GM12801 (cell line): ENCODE results near the gene KCNE3.

ENCODE experiments used
- TF ChIP-seq, protein P1 (sequence below): IDR thresholded peaks from one replicate; pipeline ENCODE4 v1.5.1; 2011; ENCODE audit warnings: control low read depth; ENCODE audit not compliant: insufficient read length; ENCODE audit errors: extremely low read depth

The KCNE3 gene

DNA sequence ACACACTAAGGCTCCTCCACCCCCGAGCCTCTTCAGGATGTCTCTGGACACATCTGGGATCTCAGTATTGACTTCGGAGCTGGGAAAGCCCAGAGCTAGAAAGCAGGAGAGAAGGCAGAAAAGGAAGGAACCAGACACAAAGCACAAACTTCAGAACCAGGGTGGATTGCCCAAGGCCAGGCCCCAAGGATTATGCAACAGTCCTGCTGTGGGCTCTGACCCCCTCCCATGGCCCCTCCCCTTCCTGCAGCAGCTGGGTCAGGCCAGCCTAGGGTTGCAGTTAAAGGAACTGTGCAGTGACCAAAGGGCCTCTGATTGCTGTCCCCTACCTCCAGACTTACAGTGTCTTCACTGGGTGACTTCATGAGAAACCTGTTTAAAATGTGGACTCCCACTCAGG is 5.3 kb downstream of the KCNE3 start:
- TF ChIP-seq, protein P1, sequence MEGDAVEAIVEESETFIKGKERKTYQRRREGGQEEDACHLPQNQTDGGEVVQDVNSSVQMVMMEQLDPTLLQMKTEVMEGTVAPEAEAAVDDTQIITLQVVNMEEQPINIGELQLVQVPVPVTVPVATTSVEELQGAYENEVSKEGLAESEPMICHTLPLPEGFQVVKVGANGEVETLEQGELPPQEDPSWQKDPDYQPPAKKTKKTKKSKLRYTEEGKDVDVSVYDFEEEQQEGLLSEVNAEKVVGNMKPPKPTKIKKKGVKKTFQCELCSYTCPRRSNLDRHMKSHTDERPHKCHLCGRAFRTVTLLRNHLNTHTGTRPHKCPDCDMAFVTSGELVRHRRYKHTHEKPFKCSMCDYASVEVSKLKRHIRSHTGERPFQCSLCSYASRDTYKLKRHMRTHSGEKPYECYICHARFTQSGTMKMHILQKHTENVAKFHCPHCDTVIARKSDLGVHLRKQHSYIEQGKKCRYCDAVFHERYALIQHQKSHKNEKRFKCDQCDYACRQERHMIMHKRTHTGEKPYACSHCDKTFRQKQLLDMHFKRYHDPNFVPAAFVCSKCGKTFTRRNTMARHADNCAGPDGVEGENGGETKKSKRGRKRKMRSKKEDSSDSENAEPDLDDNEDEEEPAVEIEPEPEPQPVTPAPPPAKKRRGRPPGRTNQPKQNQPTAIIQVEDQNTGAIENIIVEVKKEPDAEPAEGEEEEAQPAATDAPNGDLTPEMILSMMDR: no peak

DNA sequence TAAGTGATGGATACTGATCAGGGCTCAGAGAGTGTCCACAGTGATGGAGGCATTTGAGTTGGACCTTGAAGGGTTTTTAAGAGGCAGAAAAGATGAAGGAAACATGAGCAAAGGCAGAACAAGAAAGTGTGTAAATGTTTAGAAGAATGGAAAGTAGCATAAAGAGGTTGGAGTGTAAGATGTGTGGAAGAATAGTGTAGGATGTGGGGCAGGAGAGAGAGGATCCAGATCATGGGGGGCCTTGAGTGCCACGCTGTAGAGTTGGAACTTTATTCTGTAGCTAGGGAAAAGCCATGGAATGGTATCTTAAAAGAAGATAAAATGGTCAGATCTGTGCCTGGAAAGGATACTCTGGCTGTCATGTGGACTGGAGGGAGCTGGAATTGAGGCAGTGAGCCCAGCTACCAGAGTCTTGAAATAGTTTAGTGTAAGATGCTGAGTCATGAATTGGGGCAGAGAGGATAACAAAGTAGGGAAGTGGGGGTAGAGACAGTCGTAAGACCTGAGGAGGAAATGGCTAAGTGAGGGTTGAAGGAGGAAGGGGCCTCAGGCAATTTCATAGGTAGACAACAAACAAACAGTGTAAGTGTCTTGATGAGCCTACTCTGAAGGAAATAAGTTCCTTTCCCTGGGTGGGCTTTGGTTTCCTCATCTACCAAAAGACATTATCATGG is 6.7 kb downstream of the KCNE3 start:
- TF ChIP-seq, protein P1: no peak

DNA sequence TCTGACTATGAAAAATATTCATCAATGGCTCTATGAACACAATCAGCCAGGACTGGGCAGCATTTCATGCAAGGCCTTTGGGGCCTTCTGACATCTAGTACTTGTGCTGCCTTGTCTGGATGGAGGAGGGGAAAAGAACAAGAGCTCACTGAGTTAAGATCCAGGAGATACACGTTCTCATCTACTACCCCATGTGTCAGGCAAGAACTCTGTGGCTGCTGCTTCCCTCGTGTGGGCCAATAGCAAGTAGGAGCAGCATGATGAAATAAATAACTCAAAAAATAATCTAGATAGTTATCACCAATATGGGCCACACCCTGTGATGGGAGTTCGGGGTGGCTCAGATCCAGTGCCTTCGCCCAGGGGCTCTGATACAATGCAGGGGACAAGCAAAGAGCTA is 7.3 kb downstream of the KCNE3 start:
- TF ChIP-seq, protein P1: no peak

DNA sequence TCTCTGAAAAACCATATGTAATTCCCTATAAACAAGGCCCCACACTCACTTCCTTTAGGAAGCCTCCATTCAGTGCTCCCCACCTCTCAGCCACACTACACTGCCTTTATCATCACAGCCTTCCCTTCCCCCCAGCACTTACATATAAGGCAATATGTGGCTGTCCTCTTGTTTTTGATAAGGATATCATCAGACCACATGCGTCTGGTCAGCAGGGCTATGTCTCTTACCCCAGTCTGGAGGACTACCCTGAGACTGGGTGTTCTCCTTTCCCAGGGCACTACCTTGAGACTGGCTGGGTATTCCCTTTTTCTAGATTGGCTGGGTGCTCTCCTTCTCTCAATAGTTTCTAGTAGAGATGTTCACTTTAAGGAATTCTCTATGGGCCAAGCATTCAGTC is 7.8 kb downstream of the KCNE3 start:
- TF ChIP-seq, protein P1: no peak

DNA sequence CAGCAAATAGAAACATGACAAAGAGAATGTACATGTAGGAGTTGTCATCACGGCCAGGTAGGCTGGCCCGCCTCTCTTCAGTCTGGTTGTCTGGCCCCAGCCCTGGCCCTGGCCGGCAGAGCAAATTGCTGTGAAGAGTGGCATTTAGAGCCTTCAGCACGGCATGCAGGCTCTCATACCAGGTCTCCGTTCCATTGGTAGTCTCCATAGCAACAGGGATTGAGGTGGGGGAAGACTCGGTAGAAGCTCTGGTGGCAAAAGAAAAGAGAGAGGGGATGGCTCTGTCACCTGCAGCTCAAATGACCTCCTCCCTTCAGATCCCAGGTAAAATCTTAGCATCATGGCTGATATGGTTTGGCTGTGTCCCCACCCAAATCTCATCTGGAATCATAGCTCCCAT is 10.0 kb downstream of the KCNE3 start:
- TF ChIP-seq, protein P1: no peak

DNA sequence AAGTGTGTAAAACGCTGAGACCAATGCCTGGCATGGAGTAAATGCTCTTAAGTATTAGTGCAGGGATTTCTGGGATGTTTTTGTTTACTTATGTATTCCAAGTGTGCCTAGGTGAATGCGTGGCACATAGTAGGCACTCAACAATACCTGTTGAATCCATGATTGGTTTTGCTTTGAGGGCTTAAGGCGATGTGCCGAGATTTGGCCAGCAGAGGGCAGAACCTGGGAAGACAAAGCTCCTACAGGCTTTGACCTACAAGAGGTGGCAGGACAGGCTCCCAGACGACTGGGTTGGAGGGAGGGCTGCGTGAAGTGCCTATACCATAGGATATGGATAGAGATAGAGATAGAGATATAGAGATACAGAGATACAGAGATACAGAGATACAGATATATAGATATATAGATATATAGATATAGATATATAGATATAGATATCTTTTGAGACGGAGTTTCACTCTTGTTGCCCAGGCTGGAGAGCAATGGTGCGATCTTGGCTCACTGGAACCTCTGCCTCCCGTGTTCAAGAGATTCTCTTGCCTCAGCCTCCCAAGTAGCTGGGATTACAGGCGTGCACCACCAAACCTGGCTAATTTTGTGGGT is 13.9 kb downstream of the KCNE3 start:
- TF ChIP-seq, protein P1: no peak

DNA sequence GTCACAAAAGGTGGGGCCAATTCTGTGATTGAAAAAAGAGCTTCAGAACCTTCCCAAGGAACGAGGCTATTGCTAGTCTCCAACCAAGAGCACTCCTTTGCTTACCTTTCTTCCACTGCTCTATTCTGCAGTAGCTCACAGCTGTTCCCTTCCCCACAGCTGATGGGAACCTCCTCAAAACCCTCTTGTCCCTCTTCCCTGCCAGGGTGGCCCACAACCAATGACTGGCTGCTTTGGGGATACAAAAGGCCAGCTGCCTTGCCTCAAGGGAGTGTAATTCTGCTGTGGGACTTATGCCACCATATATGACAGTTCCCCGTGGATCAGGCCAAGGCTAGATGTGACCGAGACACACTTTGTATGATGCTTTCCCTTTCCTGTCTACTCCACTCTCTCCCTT is 15.0 kb downstream of the KCNE3 start:
- TF ChIP-seq, protein P1: no peak

DNA sequence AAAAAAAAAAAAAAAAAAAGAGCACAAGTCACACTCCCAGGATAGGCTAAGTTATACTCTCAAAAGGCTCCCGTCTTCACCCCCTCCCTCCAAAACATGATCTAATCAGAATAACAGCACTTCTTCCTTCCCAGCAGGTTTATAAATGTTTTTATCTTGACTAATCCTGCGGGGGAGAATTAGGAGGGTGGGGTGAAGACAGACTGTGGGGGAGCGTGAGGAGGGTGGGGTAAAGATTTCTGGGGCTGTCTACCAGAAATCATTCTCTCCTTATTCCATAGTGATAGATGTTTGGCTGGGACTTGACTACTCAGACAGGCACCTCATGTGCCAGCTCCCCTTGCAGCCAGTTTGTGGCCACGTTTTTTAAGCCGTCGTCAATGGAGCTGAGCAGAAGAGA is 17.0 kb downstream of the KCNE3 start:
- TF ChIP-seq, protein P1: no peak
